Mesenchymal stem cell (in vitro differentiated cells and primary cell): ENCODE data around the gene VTI1B.

ENCODE experiments used
- DNase-seq: peaks from one replicate; pipeline ENCODE4 v3.0.0-alpha.2; 2013
- H2AFZ ChIP-seq: one replicate; pipeline ENCODE4 v1.6.1; 2013; ENCODE audit warnings: low read depth, mild to moderate bottlenecking, control low read depth, inconsistent platforms, low read length, moderate library complexity
- H2AK5ac ChIP-seq: 2 replicates; pipeline ENCODE4 v1.6.1; 2013; ENCODE audit warnings: low read length, moderate library complexity, mild to moderate bottlenecking, inconsistent platforms; ENCODE audit not compliant: severe bottlenecking
- H2BK120ac ChIP-seq: one replicate; pipeline ENCODE4 v1.6.1; 2013; ENCODE audit warnings: low read depth, mild to moderate bottlenecking, inconsistent platforms, low read length, moderate library complexity
- H2BK12ac ChIP-seq, 2 experiments: one replicate each; pipeline ENCODE4 v1.6.1; 2013; ENCODE audit warnings: inconsistent platforms in 2 of 2, low read length in 2 of 2, mild to moderate bottlenecking in 2 of 2, moderate library complexity in 2 of 2, control low read depth in 1 of 2
- H2BK15ac ChIP-seq: one replicate; pipeline ENCODE4 v1.6.1; 2013; ENCODE audit warnings: mild to moderate bottlenecking, low read depth, inconsistent platforms; ENCODE audit not compliant: poor library complexity, severe bottlenecking
- H2BK5ac ChIP-seq: 2 replicates; pipeline ENCODE4 v1.6.1; 2013; ENCODE audit warnings: low read depth, mild to moderate bottlenecking, low read length, control low read depth, inconsistent platforms; ENCODE audit not compliant: poor library complexity, severe bottlenecking
- H3K14ac ChIP-seq, 2 experiments: one replicate each; pipeline ENCODE4 v1.6.1; 2013; ENCODE audit warnings: inconsistent platforms in 2 of 2, low read length in 2 of 2, control low read depth in 1 of 2, mild to moderate bottlenecking in 1 of 2, moderate library complexity in 1 of 2
- H3K18ac ChIP-seq, 2 experiments: one replicate each; pipeline ENCODE4 v1.6.1; 2013; ENCODE audit warnings: inconsistent platforms in 2 of 2, low read length in 2 of 2, control low read depth in 1 of 2, low read depth in 1 of 2, mild to moderate bottlenecking in 1 of 2
- H3K23ac ChIP-seq, 2 experiments: one replicate each; pipeline ENCODE4 v1.6.1; 2013; ENCODE audit warnings: inconsistent platforms in 2 of 2, low read length in 2 of 2, mild to moderate bottlenecking in 2 of 2, moderate library complexity in 2 of 2, control low read depth in 1 of 2
- H3K27ac ChIP-seq: 2 replicates; pipeline ENCODE4 v1.5.1; 2013; ENCODE audit warnings: mild to moderate bottlenecking, moderate library complexity, low read length, control low read depth, inconsistent platforms; ENCODE audit not compliant: poor library complexity, severe bottlenecking
- H3K27me3 ChIP-seq, 2 experiments: 2 replicates each; pipeline versions ENCODE4 v1.6.1 to v1.7.0; 2013; ENCODE audit warnings: low read length in 2 of 2, mild to moderate bottlenecking in 2 of 2, moderate library complexity in 2 of 2, control low read depth in 1 of 2, inconsistent platforms in 1 of 2; ENCODE audit not compliant: control insufficient read depth in 1 of 2, insufficient read depth in 1 of 2
- H3K36me3 ChIP-seq, 2 experiments: 2 replicates each; pipeline versions ENCODE4 v1.6.1 to v1.7.0; 2013; ENCODE audit warnings: low read length in 2 of 2, control low read depth in 1 of 2, inconsistent platforms in 1 of 2, low read depth in 1 of 2, mild to moderate bottlenecking in 1 of 2; ENCODE audit not compliant: insufficient read depth in 2 of 2, control insufficient read depth in 1 of 2
- H3K4ac ChIP-seq, 2 experiments: one replicate each; pipeline ENCODE4 v1.6.1; 2013; ENCODE audit warnings: inconsistent platforms in 2 of 2, low read length in 2 of 2, mild to moderate bottlenecking in 2 of 2, moderate library complexity in 2 of 2, control low read depth in 1 of 2, low read depth in 1 of 2
- H3K4me1 ChIP-seq: 2 replicates; pipeline ENCODE4 v1.6.1; 2013; ENCODE audit warnings: low read depth, low read length, control low read depth; ENCODE audit not compliant: control insufficient read depth, insufficient read depth
- H3K4me2 ChIP-seq: 2 replicates; pipeline ENCODE4 v1.6.1; 2013; ENCODE audit warnings: low read length, mild to moderate bottlenecking, inconsistent platforms; ENCODE audit not compliant: poor library complexity, severe bottlenecking
- H3K4me3 ChIP-seq, 2 experiments: 2 replicates each; pipeline versions ENCODE4 v1.5.1 to v1.7.0; 2013; ENCODE audit warnings: low read length in 2 of 2, mild to moderate bottlenecking in 2 of 2, control low read depth in 1 of 2, low read depth in 1 of 2; ENCODE audit not compliant: insufficient read depth in 1 of 2
- H3K79me1 ChIP-seq: replicated peaks from 2 replicates; pipeline ENCODE4 v1.6.1; 2013; ENCODE audit warnings: mild to moderate bottlenecking, control low read depth, low read length, inconsistent platforms; ENCODE audit not compliant: poor library complexity, severe bottlenecking
- H3K9ac ChIP-seq: 2 replicates; pipeline ENCODE4 v1.7.0; 2013; ENCODE audit warnings: mild to moderate bottlenecking, low read length, moderate library complexity
- H3K9me3 ChIP-seq: 2 replicates; pipeline ENCODE4 v1.7.0; 2013; ENCODE audit warnings: mild to moderate bottlenecking, low read length; ENCODE audit not compliant: control insufficient read depth
- H4K8ac ChIP-seq: one replicate; pipeline ENCODE4 v1.6.1; 2013; ENCODE audit warnings: inconsistent platforms, mild to moderate bottlenecking, low read length, moderate library complexity
- H4K91ac ChIP-seq: one replicate; pipeline ENCODE4 v1.6.1; 2013; ENCODE audit warnings: mild to moderate bottlenecking, low read length, inconsistent platforms
- WGBS: methylation state at CpG from one replicate; pipeline ENCODE4 v1.1.7; 2013; ENCODE audit warnings: mixed read lengths; 5-methylcytosine and 5-hydroxymethylcytosine counted together

VTI1B gene

GRCh38 chr14:67680941-67681340 lies 6.5 kb upstream of the VTI1B start:
- Histone ChIP-seq H3K9me3 (no peaks in the 10 kb centered on the region), H3K9ac (no peak overlapping the region), H2BK120ac (no peak overlapping the region), H4K91ac (no peak overlapping the region), H3K14ac (no peak overlapping the region), H3K18ac (no peak overlapping the region), H3K4ac (no peak overlapping the region), H4K8ac (no peak overlapping the region), H2AFZ (no peak overlapping the region), H3K23ac (no peak overlapping the region), H3K27me3 (no peaks in the 10 kb centered on the region), H3K36me3 (peaks cover 15 to 65% of the 10 kb centered on the region in 2 experiments), H3K79me1 (peaks cover 12% of the 10 kb centered on the region), H3K4me2 (no peak overlapping the region), H3K27ac (no peak overlapping the region), H3K4me1 (peaks cover 11% of the 10 kb centered on the region), H3K4me3 (peak overlapping the region in 1 of 2 experiments; percentile 13), H2AK5ac (peak overlapping the region; percentile 81), H2BK12ac (no peak overlapping the region), H2BK15ac (no peak overlapping the region), H2BK5ac (no peak overlapping the region)
- 69% methylated on average over 2 of the region's 2 CpGs for WGBS
- DNase-seq, result no peak

GRCh38 chr14:67680121-67680602 lies 5.7 kb upstream of the VTI1B start:
- Histone ChIP-seq H3K9ac (peak overlapping the region; percentile 57), H2AFZ (no peak overlapping the region), H2BK15ac (no peak overlapping the region), H4K91ac (no peak overlapping the region), H3K14ac (no peak overlapping the region), H3K23ac (peak overlapping the region in 1 of 2 experiments; percentile 34), H2BK12ac (no peak overlapping the region), H3K36me3 (peaks cover 11 to 57% of the 10 kb centered on the region in 2 experiments), H3K4me2 (no peak overlapping the region), H3K4me1 (peaks cover 13% of the 10 kb centered on the region), H3K4me3 (no peak overlapping the region), H3K18ac (no peak overlapping the region), H2BK5ac (no peak overlapping the region), H3K27ac (peak overlapping the region; percentile 49), H3K4ac (no peak overlapping the region), H3K27me3 (no peaks in the 10 kb centered on the region), H3K79me1 (peaks cover 12% of the 10 kb centered on the region), H2BK120ac (no peak overlapping the region), H3K9me3 (no peaks in the 10 kb centered on the region), H4K8ac (no peak overlapping the region), H2AK5ac (no peak overlapping the region)
- peak; percentile 92 for DNase-seq
- 39% methylated on average over 3 of the region's 3 CpGs for WGBS

GRCh38 chr14:67679006-67679405 lies 4.6 kb upstream of the VTI1B start:
- H3K9me3 ChIP-seq, result no peaks in the 10 kb centered on the region
- no peak overlapping the region for H2AFZ ChIP-seq
- no peak overlapping the region for H3K27ac ChIP-seq
- H4K8ac ChIP-seq, result no peak overlapping the region
- no peak overlapping the region for H3K9ac ChIP-seq
- WGBS, result 100% methylated on average over 1 of the region's 2 CpGs
- H3K4me3 ChIP-seq, result no peak overlapping the region
- H3K23ac ChIP-seq, result no peak overlapping the region
- H4K91ac ChIP-seq, result no peak overlapping the region
- H2AK5ac ChIP-seq, result no peak overlapping the region
- H2BK15ac ChIP-seq, result no peak overlapping the region
- H3K27me3 ChIP-seq, result no peaks in the 10 kb centered on the region
- peaks cover 10% of the 10 kb centered on the region for H3K4me1 ChIP-seq
- H3K14ac ChIP-seq, result no peak overlapping the region
- DNase-seq, result no peak
- H3K4ac ChIP-seq, result no peak overlapping the region
- H2BK120ac ChIP-seq, result no peak overlapping the region
- no peak overlapping the region for H2BK12ac ChIP-seq
- H2BK5ac ChIP-seq, result no peak overlapping the region
- no peak overlapping the region for H3K4me2 ChIP-seq
- peaks cover 11 to 46% of the 10 kb centered on the region in 2 experiments for H3K36me3 ChIP-seq
- peaks cover 12% of the 10 kb centered on the region for H3K79me1 ChIP-seq
- H3K18ac ChIP-seq, result no peak overlapping the region

- Histone ChIP-seq H2BK120ac (no peak overlapping the region), H3K18ac (peak overlapping the region in 1 of 2 experiments; percentile 94), H2BK15ac (no peak overlapping the region), H2BK5ac (no peak overlapping the region), H3K79me1 (peaks cover 7% of the 10 kb centered on the region), H4K91ac (peak overlapping the region; percentile 50), H3K36me3 (peaks cover 8 to 19% of the 10 kb centered on the region in 2 experiments), H3K27ac (peak overlapping the region; percentile 79), H3K4me2 (peak overlapping the region; percentile 92), H4K8ac (peak overlapping the region; percentile 95), H3K4me1 (peaks cover 12% of the 10 kb centered on the region), H3K9ac (peak overlapping the region; percentile 94), H2BK12ac (no peak overlapping the region), H2AFZ (no peak overlapping the region), H2AK5ac (peak overlapping the region; percentile 27), H3K4ac (peak overlapping the region in 1 of 2 experiments; percentile 99), H3K27me3 (no peaks in the 10 kb centered on the region), H3K4me3 (peak overlapping the region; percentile 96 to 98), H3K14ac (no peak overlapping the region), H3K9me3 (no peaks in the 10 kb centered on the region), H3K23ac (no peak overlapping the region)
- 47% methylated on average over 16 of the region's 16 CpGs for WGBS
- DNase-seq, result no peak
These were observed 769 bp upstream of the VTI1B start for GRCh38 chr14:67675219-67675582.
